ENCODE data around the gene ANGPTL4.
"Not testable (repeated sequence)": the region's sequence is repeated elsewhere in the genome, so short reads cannot be mapped to it uniquely, and the experiment has no call there.

The ANGPTL4 gene

GRCh38 chr19:8363803-8364771 lies at the start of gene ANGPTL4:
TSS of gene ANGPTL4 (plus strand) at chr19:8364155. CDS start at chr19:8364322, 167 bp downstream.
- DNase-seq, result peak; percentile 60

GRCh38 chr19:8314981-8315640 lies 48.8 kb upstream of the ANGPTL4 start:
- not testable (repeated sequence) for DNase-seq

GRCh38 chr19:8316351-8317125 lies 47.4 kb upstream of the ANGPTL4 start:
- no peak for DNase-seq

- DNase-seq, result peak; percentile 55
Measured at GRCh38 chr19:8318835-8319234, 45.1 kb upstream of the ANGPTL4 start.

- DNase-seq, result no peak
Measured at GRCh38 chr19:8319807-8320520, 44.0 kb upstream of the ANGPTL4 start.

GRCh38 chr19:8320564-8321066 lies 43.3 kb upstream of the ANGPTL4 start:
- DNase-seq, result peak; percentile 34

- DNase-seq, result peak; percentile 98
Measured at GRCh38 chr19:8321067-8321985, 42.6 kb upstream of the ANGPTL4 start, which contains the start of the genes NDUFA7 and RPS28. TSS of gene NDUFA7 (minus strand) at chr19:8321375. CDS start at chr19:8321358, 17 bp downstream. TSS of gene RPS28 (plus strand) at chr19:8321496. CDS start at chr19:8321531, 35 bp downstream.

- DNase-seq, result no peak
Measured at GRCh38 chr19:8321986-8322637, 41.8 kb upstream of the ANGPTL4 start.

- DNase-seq, result no peak
Measured at GRCh38 chr19:8322638-8322997, 41.3 kb upstream of the ANGPTL4 start.

GRCh38 chr19:8323781-8324185 lies 40.2 kb upstream of the ANGPTL4 start:
- DNase-seq, result peak; percentile 70

- peak; percentile 44 for DNase-seq
Measured at GRCh38 chr19:8324186-8325050, 39.5 kb upstream of the ANGPTL4 start.

- no peak for DNase-seq
Measured at GRCh38 chr19:8325454-8325853, 38.5 kb upstream of the ANGPTL4 start.

- DNase-seq, result no peak
Measured at GRCh38 chr19:8329996-8330395, 34.0 kb upstream of the ANGPTL4 start.

- no peak for DNase-seq
Measured at GRCh38 chr19:8331263-8331845, 32.6 kb upstream of the ANGPTL4 start.

- DNase-seq, result no peak
Measured at GRCh38 chr19:8332976-8333766, 30.8 kb upstream of the ANGPTL4 start.

GRCh38 chr19:8333767-8334457 lies 30.0 kb upstream of the ANGPTL4 start:
- DNase-seq, result no peak

All from hematopoietic multipotent progenitor cell treated with erythropoietin and hydrocortisone succinate and interleukin-3 and kit ligand, for 4 days (in vitro differentiated cells).